CD4-positive, alpha-beta T cell treated with Interleukin-6 at 100 ng/mL for 8 hours (primary cell): ENCODE measurements around the gene UROC1.
A peak's percentile ranks its signal among the peaks of the same experiment; 100 is the strongest.

ENCODE experiments used
- DNase-seq: peaks from one replicate; pipeline ENCODE4 v3.0.0-alpha.2; 2020; ENCODE audit warnings: mixed read lengths, low spot score

UROC1 gene

GRCh38 chr3:126478581-126479310 lies 38.8 kb downstream of the UROC1 start:
- DNase-seq = no peak

GRCh38 chr3:126477061-126477380 lies 40.6 kb downstream of the UROC1 start:
- DNase-seq = no peak

GRCh38 chr3:126476166-126477060 lies 41.2 kb downstream of the UROC1 start:
- no peak for DNase-seq

- DNase-seq = peak; percentile 95
These were observed 42.0 kb downstream of the UROC1 start, which contains the start of gene ZXDC for GRCh38 chr3:126475413-126476114. Gene ZXDC (minus strand): TSS chr3:126475891. CDS start chr3:126475865, 26 bp downstream.

GRCh38 chr3:126474498-126475412 lies 42.8 kb downstream of the UROC1 start:
- DNase-seq = no peak

GRCh38 chr3:126473292-126474168 lies 44.0 kb downstream of the UROC1 start:
- no peak for DNase-seq

- no peak for DNase-seq
These were observed 45.1 kb downstream of the UROC1 start for GRCh38 chr3:126472277-126473006.

- no peak for DNase-seq
These were observed 48.1 kb downstream of the UROC1 start for GRCh38 chr3:126469479-126469878.

- no peak for DNase-seq
These were observed 49.3 kb downstream of the UROC1 start for GRCh38 chr3:126468028-126468891.

- no peak for DNase-seq
These were observed 50.0 kb downstream of the UROC1 start for GRCh38 chr3:126467611-126467955.

- no peak for DNase-seq
These were observed 50.5 kb downstream of the UROC1 start for GRCh38 chr3:126466886-126467610.

GRCh38 chr3:126465928-126466544 lies 51.5 kb downstream of the UROC1 start:
- DNase-seq = no peak

- DNase-seq = no peak
These were observed 52.6 kb downstream of the UROC1 start for GRCh38 chr3:126464997-126465396.

GRCh38 chr3:126464494-126464893 lies 53.1 kb downstream of the UROC1 start:
- DNase-seq = no peak

GRCh38 chr3:126464093-126464492 lies 53.5 kb downstream of the UROC1 start:
- DNase-seq = no peak

GRCh38 chr3:126463521-126463920 lies 54.1 kb downstream of the UROC1 start:
- DNase-seq = no peak

- DNase-seq = no peak
These were observed 56.0 kb downstream of the UROC1 start for GRCh38 chr3:126461450-126462070.
